ENCODE results near the gene SPPL2B.

DNA sequence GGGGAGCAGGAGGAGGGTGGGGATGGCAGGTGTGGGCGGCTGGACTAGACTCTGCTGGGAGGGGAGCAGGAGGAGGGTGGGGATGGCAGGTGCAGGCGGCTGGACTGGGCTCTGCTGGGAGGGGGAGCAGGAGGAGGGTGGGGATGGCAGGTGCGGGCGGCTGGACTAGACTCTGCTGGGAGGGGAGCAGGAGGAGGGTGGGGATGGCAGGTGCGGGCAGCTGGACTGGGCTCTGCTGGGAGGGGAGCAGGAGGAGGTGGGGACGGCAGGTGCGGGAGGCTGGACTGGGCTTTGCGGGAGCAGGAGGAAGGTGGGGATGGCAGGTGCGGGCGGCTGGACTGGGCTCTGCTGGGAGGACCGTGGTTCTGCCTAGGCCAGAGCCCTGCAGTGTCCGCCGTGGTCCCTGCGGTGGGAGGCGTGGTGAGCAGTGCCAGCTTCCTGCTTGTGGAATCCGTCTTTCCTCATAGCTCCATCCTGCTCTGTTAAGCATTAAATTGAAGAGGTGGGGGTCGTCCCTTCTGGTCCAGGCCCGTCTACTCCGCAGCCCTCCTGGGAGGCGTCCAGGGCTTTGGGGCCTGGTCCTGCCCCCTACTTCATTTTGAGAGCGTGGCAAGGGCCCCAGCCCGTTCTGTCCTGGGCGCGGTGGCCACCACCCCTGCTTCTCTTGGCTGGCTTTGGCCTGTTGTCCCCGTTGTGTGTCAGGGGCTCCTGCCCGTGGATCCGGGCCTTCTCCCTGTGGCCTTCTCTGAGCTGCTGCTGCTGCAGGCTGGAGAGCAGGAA lies 4.7 kb downstream of the SPPL2B start:
- TF ChIP-seq, protein P1, sequence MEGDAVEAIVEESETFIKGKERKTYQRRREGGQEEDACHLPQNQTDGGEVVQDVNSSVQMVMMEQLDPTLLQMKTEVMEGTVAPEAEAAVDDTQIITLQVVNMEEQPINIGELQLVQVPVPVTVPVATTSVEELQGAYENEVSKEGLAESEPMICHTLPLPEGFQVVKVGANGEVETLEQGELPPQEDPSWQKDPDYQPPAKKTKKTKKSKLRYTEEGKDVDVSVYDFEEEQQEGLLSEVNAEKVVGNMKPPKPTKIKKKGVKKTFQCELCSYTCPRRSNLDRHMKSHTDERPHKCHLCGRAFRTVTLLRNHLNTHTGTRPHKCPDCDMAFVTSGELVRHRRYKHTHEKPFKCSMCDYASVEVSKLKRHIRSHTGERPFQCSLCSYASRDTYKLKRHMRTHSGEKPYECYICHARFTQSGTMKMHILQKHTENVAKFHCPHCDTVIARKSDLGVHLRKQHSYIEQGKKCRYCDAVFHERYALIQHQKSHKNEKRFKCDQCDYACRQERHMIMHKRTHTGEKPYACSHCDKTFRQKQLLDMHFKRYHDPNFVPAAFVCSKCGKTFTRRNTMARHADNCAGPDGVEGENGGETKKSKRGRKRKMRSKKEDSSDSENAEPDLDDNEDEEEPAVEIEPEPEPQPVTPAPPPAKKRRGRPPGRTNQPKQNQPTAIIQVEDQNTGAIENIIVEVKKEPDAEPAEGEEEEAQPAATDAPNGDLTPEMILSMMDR (IDR thresholded peaks at IDR 0.05; ENCODE audit: insufficient read depth, low read length, poor library complexity, severe bottlenecking) = no peak
- no peak for TF ChIP-seq EZH2phosphoT487 (conservative IDR thresholded peaks at IDR 0.05; ENCODE audit: low read length)

Measured in SU-DHL-6 (cell line).